ENCODE results near the gene MTARC2. TPM values are rescaled to one million over a fixed set of nuclear protein-coding genes. Genes with fewer than 3 reads are reported as not detected.

MTARC2 gene
- total RNA-seq, 1 donor from 2014 or later, result 2.6 TPM

GRCh38 chr1:220747437-220748088, 559 bp upstream of the MTARC2 start:
- no peaks in the 10 kb centered on the region for H3K27me3 ChIP-seq (ENCODE audit: control insufficient read depth, insufficient read depth, low read length)
- H3K36me3 ChIP-seq (ENCODE audit: control insufficient read depth, insufficient read depth, low read length), result no peaks in the 10 kb centered on the region
- TF ChIP-seq, protein P1, sequence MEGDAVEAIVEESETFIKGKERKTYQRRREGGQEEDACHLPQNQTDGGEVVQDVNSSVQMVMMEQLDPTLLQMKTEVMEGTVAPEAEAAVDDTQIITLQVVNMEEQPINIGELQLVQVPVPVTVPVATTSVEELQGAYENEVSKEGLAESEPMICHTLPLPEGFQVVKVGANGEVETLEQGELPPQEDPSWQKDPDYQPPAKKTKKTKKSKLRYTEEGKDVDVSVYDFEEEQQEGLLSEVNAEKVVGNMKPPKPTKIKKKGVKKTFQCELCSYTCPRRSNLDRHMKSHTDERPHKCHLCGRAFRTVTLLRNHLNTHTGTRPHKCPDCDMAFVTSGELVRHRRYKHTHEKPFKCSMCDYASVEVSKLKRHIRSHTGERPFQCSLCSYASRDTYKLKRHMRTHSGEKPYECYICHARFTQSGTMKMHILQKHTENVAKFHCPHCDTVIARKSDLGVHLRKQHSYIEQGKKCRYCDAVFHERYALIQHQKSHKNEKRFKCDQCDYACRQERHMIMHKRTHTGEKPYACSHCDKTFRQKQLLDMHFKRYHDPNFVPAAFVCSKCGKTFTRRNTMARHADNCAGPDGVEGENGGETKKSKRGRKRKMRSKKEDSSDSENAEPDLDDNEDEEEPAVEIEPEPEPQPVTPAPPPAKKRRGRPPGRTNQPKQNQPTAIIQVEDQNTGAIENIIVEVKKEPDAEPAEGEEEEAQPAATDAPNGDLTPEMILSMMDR (IDR thresholded peaks at IDR 0.05; ENCODE audit: insufficient read depth, low read length, severe bottlenecking), result no peak
- FAIRE-seq, result no peak
- no peak for DNase-seq (ENCODE audit: low read depth)
- H3K4me3 ChIP-seq (ENCODE audit: low read depth, low read length), result peak overlapping the region; percentile 52

DNA sequence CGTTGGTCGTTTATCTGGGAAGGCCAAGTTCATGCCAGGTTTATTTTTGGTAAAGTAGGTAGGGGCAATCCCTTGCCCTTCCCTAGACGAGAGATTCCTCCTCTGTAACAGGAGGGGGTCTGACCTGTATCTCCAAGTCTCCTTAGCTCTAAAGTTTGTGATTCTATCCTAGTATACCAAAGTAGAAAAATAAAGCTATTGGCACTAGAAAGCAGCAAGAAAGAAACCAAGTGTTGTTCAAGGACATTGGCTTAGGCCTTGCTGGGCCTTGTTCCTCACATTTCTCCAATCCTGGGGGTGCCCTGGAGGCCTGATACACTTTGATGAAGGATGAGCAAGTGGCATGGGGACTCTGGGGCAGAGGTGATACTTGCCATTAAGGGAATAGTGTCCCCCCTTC, 814 bp downstream of the MTARC2 start:
- Histone ChIP-seq H3K27me3 (ENCODE audit: control insufficient read depth, insufficient read depth, low read length) (no peaks in the 10 kb centered on the region), H3K36me3 (ENCODE audit: control insufficient read depth, insufficient read depth, low read length) (no peaks in the 10 kb centered on the region), H3K4me3 (ENCODE audit: low read depth, low read length) (peak overlapping the region; percentile 52)
- TF ChIP-seq, protein P1 (IDR thresholded peaks at IDR 0.05; ENCODE audit: insufficient read depth, low read length, severe bottlenecking), result no peak
- DNase-seq (ENCODE audit: low read depth) (no peak), FAIRE-seq (no peak)

- H3K4me3 ChIP-seq (ENCODE audit: low read depth, low read length), result no peak overlapping the region
- DNase-seq (ENCODE audit: low read depth) (no peak), FAIRE-seq (peak; percentile 52)
- TF ChIP-seq, protein P1 (IDR thresholded peaks at IDR 0.05; ENCODE audit: insufficient read depth, low read length, severe bottlenecking), result no peak
- H3K36me3 ChIP-seq (ENCODE audit: control insufficient read depth, insufficient read depth, low read length), result no peaks in the 10 kb centered on the region
- no peaks in the 10 kb centered on the region for H3K27me3 ChIP-seq (ENCODE audit: control insufficient read depth, insufficient read depth, low read length)
Measured at GRCh38 chr1:220750131-220750515, 2.0 kb downstream of the MTARC2 start.

GRCh38 chr1:220751111-220751510, 3.0 kb downstream of the MTARC2 start:
- Histone ChIP-seq H3K4me3 (ENCODE audit: low read depth, low read length) (no peak overlapping the region), H3K36me3 (ENCODE audit: control insufficient read depth, insufficient read depth, low read length) (no peaks in the 10 kb centered on the region), H3K27me3 (ENCODE audit: control insufficient read depth, insufficient read depth, low read length) (no peaks in the 10 kb centered on the region)
- FAIRE-seq, result no peak
- TF ChIP-seq, protein P1 (IDR thresholded peaks at IDR 0.05; ENCODE audit: insufficient read depth, low read length, severe bottlenecking), result no peak
- no peak for DNase-seq (ENCODE audit: low read depth)

- TF ChIP-seq, protein P1 (IDR thresholded peaks at IDR 0.05; ENCODE audit: insufficient read depth, low read length, severe bottlenecking), result no peak
- Histone ChIP-seq H3K36me3 (ENCODE audit: control insufficient read depth, insufficient read depth, low read length) (no peaks in the 10 kb centered on the region), H3K4me3 (ENCODE audit: low read depth, low read length) (no peak overlapping the region), H3K27me3 (ENCODE audit: control insufficient read depth, insufficient read depth, low read length) (no peaks in the 10 kb centered on the region)
- no peak for FAIRE-seq
- DNase-seq (ENCODE audit: low read depth), result no peak
Measured at GRCh38 chr1:220754212-220754917, 6.2 kb downstream of the MTARC2 start.
